ENCODE data around the gene MPRIP.

DNA sequence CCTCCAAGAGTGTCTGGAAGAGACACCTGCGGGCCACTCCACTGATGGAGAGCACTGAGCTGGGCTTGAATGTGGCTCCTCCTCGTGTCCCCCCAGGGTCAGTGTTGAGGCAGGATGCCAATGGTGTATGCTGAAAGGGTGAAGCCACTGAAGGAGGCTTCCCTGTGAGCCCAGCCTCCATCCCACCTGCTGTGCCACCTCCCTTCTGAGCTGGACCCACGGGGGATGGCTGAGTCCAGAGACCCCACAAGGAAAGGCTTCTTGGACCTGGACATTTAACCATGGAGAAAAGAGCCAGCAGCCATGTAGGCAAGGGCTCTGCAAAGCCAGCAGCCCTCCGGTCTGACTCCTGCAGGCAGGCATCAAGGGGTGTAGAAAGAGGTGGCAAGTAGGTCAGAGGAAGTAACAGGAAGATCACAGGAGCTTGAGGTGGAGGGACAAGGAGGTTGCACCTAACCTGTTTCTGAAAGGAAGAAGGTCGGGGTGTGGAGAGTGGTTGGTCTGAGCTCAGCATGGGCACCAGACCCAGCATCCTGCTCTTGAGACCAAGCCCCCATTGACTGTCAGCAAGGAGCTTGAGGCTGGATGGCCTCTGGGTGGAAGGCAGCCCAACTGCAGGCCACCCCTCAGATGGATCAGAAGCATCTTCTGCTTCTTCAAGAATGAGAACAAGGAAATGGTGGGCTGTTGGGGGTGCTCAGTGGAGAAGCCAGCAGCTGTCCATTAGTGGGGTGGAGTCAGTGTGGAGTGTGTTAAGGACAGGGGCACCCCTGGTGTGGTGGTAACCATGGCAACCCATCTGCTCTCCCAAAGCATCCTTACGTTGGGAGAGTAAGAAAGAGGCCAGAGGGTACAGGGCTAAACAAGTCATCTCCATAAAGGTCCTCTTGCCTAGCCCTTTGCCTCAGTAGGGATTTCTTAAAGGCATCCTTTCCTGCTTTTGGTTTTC, 83.2 kb downstream of the MPRIP start:
- TF ChIP-seq, protein P1, sequence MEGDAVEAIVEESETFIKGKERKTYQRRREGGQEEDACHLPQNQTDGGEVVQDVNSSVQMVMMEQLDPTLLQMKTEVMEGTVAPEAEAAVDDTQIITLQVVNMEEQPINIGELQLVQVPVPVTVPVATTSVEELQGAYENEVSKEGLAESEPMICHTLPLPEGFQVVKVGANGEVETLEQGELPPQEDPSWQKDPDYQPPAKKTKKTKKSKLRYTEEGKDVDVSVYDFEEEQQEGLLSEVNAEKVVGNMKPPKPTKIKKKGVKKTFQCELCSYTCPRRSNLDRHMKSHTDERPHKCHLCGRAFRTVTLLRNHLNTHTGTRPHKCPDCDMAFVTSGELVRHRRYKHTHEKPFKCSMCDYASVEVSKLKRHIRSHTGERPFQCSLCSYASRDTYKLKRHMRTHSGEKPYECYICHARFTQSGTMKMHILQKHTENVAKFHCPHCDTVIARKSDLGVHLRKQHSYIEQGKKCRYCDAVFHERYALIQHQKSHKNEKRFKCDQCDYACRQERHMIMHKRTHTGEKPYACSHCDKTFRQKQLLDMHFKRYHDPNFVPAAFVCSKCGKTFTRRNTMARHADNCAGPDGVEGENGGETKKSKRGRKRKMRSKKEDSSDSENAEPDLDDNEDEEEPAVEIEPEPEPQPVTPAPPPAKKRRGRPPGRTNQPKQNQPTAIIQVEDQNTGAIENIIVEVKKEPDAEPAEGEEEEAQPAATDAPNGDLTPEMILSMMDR (IDR thresholded peaks at IDR 0.05), result no peak
- TF ChIP-seq POLR2A (IDR thresholded peaks at IDR 0.05), result no peak

Measured in sigmoid colon (tissue), 3 donors.